SK-N-SH treated with all-trans-retinoic acid at 6 μM for 48 hours (cell line): Measurements from ENCODE around the gene LY86.

Experiments used
- ARNTL ChIP-seq: fragments of 450-650 bp; formaldehyde crosslinking; IDR thresholded peaks from 2 replicates; pipeline ENCODE4 v1.5.0; 2020; ENCODE audit warnings: low read depth, mild to moderate bottlenecking, moderate library complexity, borderline replicate concordance
- GLIS3 ChIP-seq: fragments of 250-450 bp; sonication (Bioruptor Pico); IDR thresholded peaks from 2 replicates; pipeline ENCODE4 v1.5.0; 2020; ENCODE audit warnings: mild to moderate bottlenecking, moderate library complexity
- ISL1 ChIP-seq: fragments of 250-450 bp; sonication (Bioruptor Pico); IDR thresholded peaks from 2 replicates; pipeline ENCODE4 v2.1.2; 2022; ENCODE audit warnings: mild to moderate bottlenecking, moderate library complexity
- POU6F1 ChIP-seq: fragments of 250-450 bp; sonication (Bioruptor Pico); IDR thresholded peaks from 2 replicates; pipeline ENCODE4 v1.8.0; 2021; ENCODE audit warnings: low read depth, mild to moderate bottlenecking, moderate library complexity, borderline replicate concordance
- RARB ChIP-seq: fragments of 250-450 bp; sonication (Bioruptor Pico); IDR thresholded peaks from 2 replicates; pipeline ENCODE4 v1.8.0; 2021; ENCODE audit warnings: mild to moderate bottlenecking, moderate library complexity
- TCF4 ChIP-seq: fragments of 250-450 bp; sonication (Bioruptor Pico); IDR thresholded peaks from 2 replicates; pipeline ENCODE4 v1.8.0; 2021; ENCODE audit warnings: mild to moderate bottlenecking, moderate library complexity, borderline replicate concordance
- ZC3H10 ChIP-seq: fragments of 250-450 bp; sonication (Bioruptor Pico); IDR thresholded peaks from 2 replicates; pipeline ENCODE4 v1.5.1; 2021; ENCODE audit warnings: mild to moderate bottlenecking, moderate library complexity
- ZFP3 ChIP-seq: fragments of 250-450 bp; sonication (Bioruptor Pico); IDR thresholded peaks from 2 replicates; pipeline ENCODE4 v1.5.0; 2020; ENCODE audit warnings: mild to moderate bottlenecking, moderate library complexity
- ZFP30 ChIP-seq: fragments of 450-650 bp; formaldehyde crosslinking; IDR thresholded peaks from 2 replicates; pipeline ENCODE4 v1.5.0; 2022; ENCODE audit warnings: mild to moderate bottlenecking, moderate library complexity
- ZNF565 ChIP-seq: fragments of 450-650 bp; formaldehyde crosslinking; conservative IDR thresholded peaks from 2 replicates; pipeline ENCODE4 v1.5.0; 2020; ENCODE audit warnings: low read depth, mild to moderate bottlenecking, moderate library complexity
- ZNF70 ChIP-seq: fragments of 450-650 bp; formaldehyde crosslinking; IDR thresholded peaks from 2 replicates; pipeline ENCODE4 v1.5.0; 2020; ENCODE audit warnings: mild to moderate bottlenecking, moderate library complexity
- TF ChIP-seq, protein P1 (sequence below): fragments of 250-450 bp; sonication (Bioruptor Pico); IDR thresholded peaks from 2 replicates; pipeline ENCODE4 v1.5.1; 2020; ENCODE audit warnings: low read depth, mild to moderate bottlenecking, moderate library complexity
- TF ChIP-seq, protein P2 (sequence below): fragments of 250-450 bp; sonication (Bioruptor Pico); IDR thresholded peaks from 2 replicates; pipeline ENCODE4 v1.8.0; 2020; ENCODE audit warnings: mild to moderate bottlenecking, moderate library complexity, borderline replicate concordance
- TF ChIP-seq, protein P3 (sequence below): fragments of 250-450 bp; sonication (Bioruptor Pico); IDR thresholded peaks from 2 replicates; pipeline ENCODE4 v1.5.0; 2020; ENCODE audit warnings: mild to moderate bottlenecking, moderate library complexity

DNA sequence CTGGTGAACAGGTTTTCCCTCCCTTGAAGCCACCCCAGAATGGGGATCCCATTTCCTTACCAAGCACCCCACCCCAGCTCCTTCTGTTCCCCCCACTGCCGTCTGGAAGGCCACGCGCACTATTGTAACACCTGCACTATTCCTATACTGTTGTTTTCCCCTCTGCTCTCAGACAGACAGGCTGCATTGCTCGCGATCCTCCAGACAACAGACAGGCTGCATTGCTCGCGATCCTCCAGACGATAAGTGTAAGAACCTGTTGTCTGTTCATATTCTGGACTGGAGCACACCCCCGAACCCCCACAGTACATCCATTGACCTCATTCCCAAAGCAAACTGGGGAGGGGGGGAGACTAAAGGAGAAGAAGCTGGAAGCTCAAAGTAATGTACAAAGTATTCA lies 72.7 kb downstream of the LY86 start:
- TF ChIP-seq ISL1 (CRISPR knock-in tag) = no peak
- TF ChIP-seq ARNTL (CRISPR knock-in tag) = no peak
- TF ChIP-seq TCF4 (CRISPR knock-in tag) = no peak
- no peak for TF ChIP-seq ZFP30 (CRISPR knock-in tag)
- TF ChIP-seq, protein P1, sequence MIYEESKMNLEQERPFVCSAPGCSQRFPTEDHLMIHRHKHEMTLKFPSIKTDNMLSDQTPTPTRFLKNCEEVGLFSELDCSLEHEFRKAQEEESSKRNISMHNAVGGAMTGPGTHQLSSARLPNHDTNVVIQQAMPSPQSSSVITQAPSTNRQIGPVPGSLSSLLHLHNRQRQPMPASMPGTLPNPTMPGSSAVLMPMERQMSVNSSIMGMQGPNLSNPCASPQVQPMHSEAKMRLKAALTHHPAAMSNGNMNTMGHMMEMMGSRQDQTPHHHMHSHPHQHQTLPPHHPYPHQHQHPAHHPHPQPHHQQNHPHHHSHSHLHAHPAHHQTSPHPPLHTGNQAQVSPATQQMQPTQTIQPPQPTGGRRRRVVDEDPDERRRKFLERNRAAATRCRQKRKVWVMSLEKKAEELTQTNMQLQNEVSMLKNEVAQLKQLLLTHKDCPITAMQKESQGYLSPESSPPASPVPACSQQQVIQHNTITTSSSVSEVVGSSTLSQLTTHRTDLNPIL = no peak
- no peak for TF ChIP-seq ZNF70 (CRISPR knock-in tag)
- TF ChIP-seq POU6F1 (CRISPR knock-in tag) = no peak
- no peak for TF ChIP-seq ZNF565 (CRISPR knock-in tag)
- no peak for TF ChIP-seq GLIS3
- TF ChIP-seq RARB (CRISPR knock-in tag) = no peak
- TF ChIP-seq, protein P2, sequence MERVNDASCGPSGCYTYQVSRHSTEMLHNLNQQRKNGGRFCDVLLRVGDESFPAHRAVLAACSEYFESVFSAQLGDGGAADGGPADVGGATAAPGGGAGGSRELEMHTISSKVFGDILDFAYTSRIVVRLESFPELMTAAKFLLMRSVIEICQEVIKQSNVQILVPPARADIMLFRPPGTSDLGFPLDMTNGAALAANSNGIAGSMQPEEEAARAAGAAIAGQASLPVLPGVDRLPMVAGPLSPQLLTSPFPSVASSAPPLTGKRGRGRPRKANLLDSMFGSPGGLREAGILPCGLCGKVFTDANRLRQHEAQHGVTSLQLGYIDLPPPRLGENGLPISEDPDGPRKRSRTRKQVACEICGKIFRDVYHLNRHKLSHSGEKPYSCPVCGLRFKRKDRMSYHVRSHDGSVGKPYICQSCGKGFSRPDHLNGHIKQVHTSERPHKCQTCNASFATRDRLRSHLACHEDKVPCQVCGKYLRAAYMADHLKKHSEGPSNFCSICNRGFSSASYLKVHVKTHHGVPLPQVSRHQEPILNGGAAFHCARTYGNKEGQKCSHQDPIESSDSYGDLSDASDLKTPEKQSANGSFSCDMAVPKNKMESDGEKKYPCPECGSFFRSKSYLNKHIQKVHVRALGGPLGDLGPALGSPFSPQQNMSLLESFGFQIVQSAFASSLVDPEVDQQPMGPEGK = no peak
- TF ChIP-seq ZFP3 (CRISPR knock-in tag) = no peak
- no peak for TF ChIP-seq ZC3H10 (CRISPR knock-in tag)
- TF ChIP-seq, protein P3, sequence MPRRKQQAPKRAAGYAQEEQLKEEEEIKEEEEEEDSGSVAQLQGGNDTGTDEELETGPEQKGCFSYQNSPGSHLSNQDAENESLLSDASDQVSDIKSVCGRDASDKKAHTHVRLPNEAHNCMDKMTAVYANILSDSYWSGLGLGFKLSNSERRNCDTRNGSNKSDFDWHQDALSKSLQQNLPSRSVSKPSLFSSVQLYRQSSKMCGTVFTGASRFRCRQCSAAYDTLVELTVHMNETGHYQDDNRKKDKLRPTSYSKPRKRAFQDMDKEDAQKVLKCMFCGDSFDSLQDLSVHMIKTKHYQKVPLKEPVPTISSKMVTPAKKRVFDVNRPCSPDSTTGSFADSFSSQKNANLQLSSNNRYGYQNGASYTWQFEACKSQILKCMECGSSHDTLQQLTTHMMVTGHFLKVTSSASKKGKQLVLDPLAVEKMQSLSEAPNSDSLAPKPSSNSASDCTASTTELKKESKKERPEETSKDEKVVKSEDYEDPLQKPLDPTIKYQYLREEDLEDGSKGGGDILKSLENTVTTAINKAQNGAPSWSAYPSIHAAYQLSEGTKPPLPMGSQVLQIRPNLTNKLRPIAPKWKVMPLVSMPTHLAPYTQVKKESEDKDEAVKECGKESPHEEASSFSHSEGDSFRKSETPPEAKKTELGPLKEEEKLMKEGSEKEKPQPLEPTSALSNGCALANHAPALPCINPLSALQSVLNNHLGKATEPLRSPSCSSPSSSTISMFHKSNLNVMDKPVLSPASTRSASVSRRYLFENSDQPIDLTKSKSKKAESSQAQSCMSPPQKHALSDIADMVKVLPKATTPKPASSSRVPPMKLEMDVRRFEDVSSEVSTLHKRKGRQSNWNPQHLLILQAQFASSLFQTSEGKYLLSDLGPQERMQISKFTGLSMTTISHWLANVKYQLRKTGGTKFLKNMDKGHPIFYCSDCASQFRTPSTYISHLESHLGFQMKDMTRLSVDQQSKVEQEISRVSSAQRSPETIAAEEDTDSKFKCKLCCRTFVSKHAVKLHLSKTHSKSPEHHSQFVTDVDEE (CRISPR knock-in tag) = no peak
